ENCODE measurements around the gene NDUFAF3.

GRCh38 chr3:49021813-49022687 is at the start of gene NDUFAF3:
- no peak for TF ChIP-seq POU6F1 (CRISPR knock-in tag; IDR thresholded peaks at IDR 0.05; ENCODE audit: borderline replicate concordance, low read depth)
- TF ChIP-seq CREB5 (CRISPR knock-in tag; IDR thresholded peaks at IDR 0.05; ENCODE audit: low read depth), result no peak
- no peak for TF ChIP-seq ZFP30 (CRISPR knock-in tag; IDR thresholded peaks at IDR 0.05)
- no peak for TF ChIP-seq ZNF565 (CRISPR knock-in tag; conservative IDR thresholded peaks at IDR 0.05; ENCODE audit: low read depth)
- no peak for TF ChIP-seq ZC3H10 (CRISPR knock-in tag; IDR thresholded peaks at IDR 0.05)
